ENCODE data around the gene MLF2. TPM values are rescaled to one million over a fixed set of nuclear protein-coding genes. Genes with fewer than 3 reads are reported as not detected.

Gene MLF2
- total RNA-seq, 1 experiment from 2014 or later, result 244 TPM

- H4K8ac ChIP-seq (replicated peaks; ENCODE audit: insufficient read length, low read depth, low read length), result no peak overlapping the region
- no peak for DNase-seq
- no peak overlapping the region for H3K14ac ChIP-seq (ENCODE audit: insufficient read depth, low read length)
- no peak overlapping the region for H3K4ac ChIP-seq (ENCODE audit: low read depth, low read length)
- no peak overlapping the region for H3K18ac ChIP-seq (ENCODE audit: insufficient read length, low read depth, low read length)
- H2AFZ ChIP-seq (ENCODE audit: low read length), result no peak overlapping the region
- H2BK20ac ChIP-seq (ENCODE audit: low read depth, low read length, poor library complexity, severe bottlenecking), result no peak overlapping the region
- no peak overlapping the region for H3T11ph ChIP-seq (ENCODE audit: low read length)
- Mint-ChIP-seq H3K4me1 (peaks cover 29 to 34% of the 10 kb centered on the region in 2 experiments), H3K27me3 (ENCODE audit: low read depth) (peaks cover 29% of the 10 kb centered on the region), H3K4me3 (no peak overlapping the region), H3K9me3 (no peaks in the 10 kb centered on the region), H3K36me3 (ENCODE audit: insufficient read depth in 1 of 3, low read depth in 3 of 3) (no peaks in the 10 kb centered on the region; a peak in 1 of 7 replicates), H3K27ac (no peak overlapping the region)
- H3K56ac ChIP-seq (ENCODE audit: insufficient read length, low read depth, low read length), result no peak overlapping the region
- no peaks in the 10 kb centered on the region for H3K23me2 ChIP-seq (ENCODE audit: insufficient read length, low read depth, low read length, poor library complexity, severe bottlenecking)
- no CpG with 5 or more reads among the region's 12 CpGs for WGBS (ENCODE audit: extremely low coverage, insufficient read length, low lambda C conversion rate)
- H3K23ac ChIP-seq (ENCODE audit: insufficient read length, low read depth, low read length), result no peak overlapping the region
- H3K79me2 ChIP-seq (ENCODE audit: insufficient read depth, low read length), result no peaks in the 10 kb centered on the region
- no peak overlapping the region for H4K5ac ChIP-seq (ENCODE audit: insufficient read length, low read depth, low read length)
- no peaks in the 10 kb centered on the region for H4K20me1 ChIP-seq (ENCODE audit: control insufficient read depth, insufficient read depth, insufficient read length)
- no peak overlapping the region for H3K27ac ChIP-seq (ENCODE audit: insufficient read length, low read depth, low read length)
- H2BK12ac ChIP-seq (ENCODE audit: insufficient read length, low read depth, low read length), result no peak overlapping the region
- H3K9ac ChIP-seq (ENCODE audit: extremely low read depth, insufficient read length, low read length), result no peak overlapping the region
- no peaks in the 10 kb centered on the region for H3K79me1 ChIP-seq (ENCODE audit: insufficient read depth, low read depth, low read length, poor library complexity, severe bottlenecking)
- peaks cover 5% of the 10 kb centered on the region; the same call in 1 of the 2 replicates for H3K4me1 ChIP-seq (ENCODE audit: insufficient read depth, low read length)
- TF ChIP-seq, protein P1, sequence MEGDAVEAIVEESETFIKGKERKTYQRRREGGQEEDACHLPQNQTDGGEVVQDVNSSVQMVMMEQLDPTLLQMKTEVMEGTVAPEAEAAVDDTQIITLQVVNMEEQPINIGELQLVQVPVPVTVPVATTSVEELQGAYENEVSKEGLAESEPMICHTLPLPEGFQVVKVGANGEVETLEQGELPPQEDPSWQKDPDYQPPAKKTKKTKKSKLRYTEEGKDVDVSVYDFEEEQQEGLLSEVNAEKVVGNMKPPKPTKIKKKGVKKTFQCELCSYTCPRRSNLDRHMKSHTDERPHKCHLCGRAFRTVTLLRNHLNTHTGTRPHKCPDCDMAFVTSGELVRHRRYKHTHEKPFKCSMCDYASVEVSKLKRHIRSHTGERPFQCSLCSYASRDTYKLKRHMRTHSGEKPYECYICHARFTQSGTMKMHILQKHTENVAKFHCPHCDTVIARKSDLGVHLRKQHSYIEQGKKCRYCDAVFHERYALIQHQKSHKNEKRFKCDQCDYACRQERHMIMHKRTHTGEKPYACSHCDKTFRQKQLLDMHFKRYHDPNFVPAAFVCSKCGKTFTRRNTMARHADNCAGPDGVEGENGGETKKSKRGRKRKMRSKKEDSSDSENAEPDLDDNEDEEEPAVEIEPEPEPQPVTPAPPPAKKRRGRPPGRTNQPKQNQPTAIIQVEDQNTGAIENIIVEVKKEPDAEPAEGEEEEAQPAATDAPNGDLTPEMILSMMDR (conservative IDR thresholded peaks at IDR 0.05), result no peak
- no peaks in the 10 kb centered on the region; the same call in 1 of the 2 replicates for H3K27me3 ChIP-seq (ENCODE audit: insufficient read depth, low read length)
- H2BK120ac ChIP-seq (ENCODE audit: low read depth, low read length, poor library complexity, severe bottlenecking), result no peak overlapping the region
- H3K9me3 ChIP-seq (ENCODE audit: control insufficient read depth, low read depth, low read length), result no peaks in the 10 kb centered on the region
- H2BK15ac ChIP-seq (ENCODE audit: low read depth, low read length), result no peak overlapping the region
- no peak overlapping the region for H3K4me2 ChIP-seq (ENCODE audit: insufficient read depth, insufficient read length, low read length)
- no peak overlapping the region for H2AK5ac ChIP-seq (ENCODE audit: insufficient read length, low read length)
- no peak overlapping the region for H2BK5ac ChIP-seq (ENCODE audit: insufficient read length, low read length)
- H4K91ac ChIP-seq (ENCODE audit: insufficient read length, low read depth, low read length), result no peak overlapping the region
Measured at GRCh38 chr12:6790496-6791150, 37.7 kb upstream of the MLF2 start.

All from H9 (cell line).